GM18519 (cell line): ENCODE measurements around the gene EID2B.

ENCODE experiments used
- ATAC-seq: cut with Tn5 transposase; IDR thresholded peaks from one replicate; pipeline ENCODE4 v1.9.1; 2021; ENCODE audit warnings: mild to moderate bottlenecking, moderate library complexity; ENCODE audit not compliant: unreplicated experiment, low FRiP score

EID2B gene

DNA sequence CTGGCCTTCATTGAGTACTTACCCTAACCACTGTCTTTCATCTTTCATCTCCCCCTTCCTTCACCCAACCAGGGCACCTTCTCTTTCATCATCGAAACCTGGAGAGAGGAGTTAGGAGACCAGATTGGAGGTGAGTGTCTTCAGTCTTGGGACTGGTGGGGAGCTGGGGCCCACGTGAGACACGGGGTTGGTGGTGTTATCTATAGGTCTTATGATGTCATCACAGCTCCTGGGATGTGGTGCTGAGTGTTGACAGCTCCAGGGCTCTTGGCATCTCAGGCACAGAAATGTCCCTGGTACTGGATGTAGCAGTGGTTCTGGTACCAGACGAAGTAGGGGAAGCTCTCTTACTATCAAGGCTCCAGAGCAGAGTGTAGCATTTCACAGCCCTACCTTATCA, 32.1 kb downstream of the EID2B start:
- no peak for ATAC-seq

DNA sequence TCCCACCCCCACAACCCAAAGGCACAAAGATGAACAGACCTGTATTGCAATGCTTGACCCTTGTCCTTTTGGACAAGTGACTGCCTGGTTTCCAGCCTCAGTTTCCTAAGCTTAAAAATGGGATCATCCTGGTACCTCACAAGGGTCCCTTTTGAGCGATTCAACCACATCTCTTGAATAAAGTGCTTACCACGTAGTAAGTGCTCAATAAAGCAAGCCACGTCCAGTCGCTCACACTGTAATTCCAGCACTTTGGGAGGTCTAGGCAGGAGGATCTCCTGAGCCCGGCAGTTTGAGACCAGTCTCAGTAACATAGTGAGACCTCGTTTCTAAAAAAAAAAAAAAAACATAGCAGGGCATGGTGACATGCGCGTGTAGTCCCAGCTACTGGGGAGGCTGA, 32.7 kb downstream of the EID2B start:
- ATAC-seq, result no peak

DNA sequence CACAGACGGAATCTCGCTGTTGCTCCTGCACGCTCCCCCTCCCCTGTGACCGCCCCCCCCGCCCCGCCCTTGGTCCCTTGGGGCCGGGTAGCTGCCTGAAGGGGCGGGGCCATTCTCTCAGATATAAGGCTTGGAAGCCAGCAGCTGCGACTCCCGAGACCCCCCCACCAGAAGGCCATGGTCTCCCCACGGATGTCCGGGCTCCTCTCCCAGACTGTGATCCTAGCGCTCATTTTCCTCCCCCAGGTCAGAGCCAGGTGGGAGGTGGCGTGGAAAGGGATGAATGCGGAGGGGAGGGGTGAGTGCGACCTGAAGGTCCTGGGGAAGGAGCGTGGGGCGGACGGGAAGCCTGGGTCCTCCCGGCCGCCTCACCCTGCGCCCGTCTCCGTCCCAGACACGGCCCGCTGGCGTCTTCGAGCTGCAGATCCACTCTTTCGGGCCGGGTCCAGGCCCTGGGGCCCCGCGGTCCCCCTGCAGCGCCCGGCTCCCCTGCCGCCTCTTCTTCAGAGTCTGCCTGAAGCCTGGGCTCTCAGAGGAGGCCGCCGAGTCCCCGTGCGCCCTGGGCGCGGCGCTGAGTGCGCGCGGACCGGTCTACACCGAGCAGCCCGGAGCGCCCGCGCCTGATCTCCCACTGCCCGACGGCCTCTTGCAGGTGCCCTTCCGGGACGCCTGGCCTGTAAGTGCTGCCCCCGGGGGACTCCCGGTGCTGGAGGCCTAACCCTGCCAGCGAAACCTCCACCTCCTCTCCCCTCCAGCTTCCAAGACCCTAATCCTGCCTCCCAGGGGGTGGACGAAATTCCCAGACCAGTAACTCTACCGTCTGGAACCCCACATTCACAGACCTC, 33.6 kb downstream of the EID2B start, which contains the start of gene DLL3:
DLL3 (plus strand) TSS at position 150 of the 845 bp plus-strand sequence; CDS start at position 178, 28 bp downstream.
- no peak for ATAC-seq

DNA sequence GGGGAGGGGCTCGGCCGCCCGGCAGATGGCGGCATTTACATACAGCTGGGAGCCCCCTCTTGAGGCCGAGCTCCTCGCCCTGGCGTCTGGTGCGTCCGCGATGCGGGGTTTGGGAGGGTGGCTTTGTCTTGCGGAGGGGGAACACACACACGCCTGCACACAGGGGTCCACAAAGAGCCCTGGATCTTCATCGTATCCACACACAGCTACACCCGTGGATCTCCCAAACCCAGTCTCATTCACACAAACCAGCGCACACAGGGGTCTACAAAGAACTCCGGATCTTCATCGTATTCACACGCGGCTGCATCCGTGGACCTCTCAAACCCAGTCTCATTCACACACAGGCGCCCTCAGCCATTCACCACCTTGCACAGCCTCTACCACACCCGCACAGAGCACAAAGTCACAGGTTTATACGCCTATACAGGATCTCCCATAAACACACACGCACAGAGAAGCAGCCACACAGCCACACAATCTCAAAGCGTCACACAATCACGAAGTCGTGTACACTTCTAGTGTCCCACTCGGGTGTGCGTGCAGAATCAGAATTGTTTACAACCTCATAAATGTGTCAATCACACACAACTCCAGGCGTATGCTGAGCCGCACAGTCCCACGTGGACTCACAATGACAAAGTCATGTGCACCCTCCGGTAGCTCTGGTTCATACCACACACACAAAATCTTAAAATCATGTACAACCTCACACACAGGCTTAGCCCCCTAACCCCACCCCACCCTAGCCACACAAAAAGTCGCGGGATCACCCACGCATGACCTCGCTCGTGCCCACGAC, 34.5 kb downstream of the EID2B start:
- no peak for ATAC-seq

DNA sequence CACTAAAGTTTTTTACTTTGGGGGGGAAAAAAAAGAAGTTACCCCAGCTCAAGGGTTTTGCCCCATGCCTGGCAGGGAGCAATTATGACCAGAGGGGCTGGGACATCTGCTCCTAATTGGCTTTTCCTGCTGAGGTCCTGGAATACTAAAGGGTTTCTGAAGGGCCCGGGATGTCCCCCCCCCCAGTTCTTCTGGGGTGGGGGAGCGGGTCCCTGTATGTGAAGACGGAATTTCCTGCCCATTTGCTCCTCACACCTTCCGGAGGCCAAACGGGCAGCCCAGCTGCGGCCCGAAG, 35.0 kb downstream of the EID2B start:
- no peak for ATAC-seq

DNA sequence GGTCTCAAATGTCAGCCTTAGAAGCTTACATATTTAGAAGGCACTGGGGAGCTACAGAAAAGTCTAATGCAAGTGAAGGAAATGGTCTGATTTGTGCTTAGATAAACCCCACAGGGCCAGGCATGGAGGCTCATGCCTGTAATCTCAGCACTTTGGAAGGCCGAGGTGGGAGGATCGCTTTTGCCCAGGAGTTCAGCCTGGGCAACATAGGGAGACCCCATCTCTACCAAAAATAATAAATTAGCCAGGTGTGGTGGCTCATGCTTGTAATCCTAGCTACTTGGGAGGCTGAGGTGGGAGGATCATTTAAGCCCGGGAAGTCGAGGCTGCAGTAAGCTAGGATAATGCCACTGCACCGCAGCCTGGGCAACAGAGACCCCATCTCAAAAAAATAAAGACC, 36.6 kb downstream of the EID2B start:
- no peak for ATAC-seq

DNA sequence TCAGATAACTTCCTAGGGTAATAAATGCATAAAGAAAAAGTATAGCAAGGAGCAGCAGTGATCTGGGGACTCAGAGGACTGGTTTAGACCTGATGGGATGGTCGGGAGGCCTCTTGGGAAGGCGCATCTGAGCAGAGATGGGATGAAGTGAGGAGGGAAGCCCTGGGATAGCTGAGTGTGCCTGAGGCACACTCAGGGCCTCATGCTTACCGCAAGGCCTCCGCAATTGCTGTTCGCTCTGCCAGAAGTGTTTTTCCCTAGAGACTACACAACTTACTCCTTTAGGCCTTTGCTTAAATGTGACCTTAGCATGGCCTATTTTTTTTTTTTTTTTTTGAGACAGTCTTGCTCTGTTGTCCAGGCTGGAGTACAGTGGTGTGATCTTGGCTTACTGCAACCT, 38.0 kb downstream of the EID2B start:
- ATAC-seq, result no peak

DNA sequence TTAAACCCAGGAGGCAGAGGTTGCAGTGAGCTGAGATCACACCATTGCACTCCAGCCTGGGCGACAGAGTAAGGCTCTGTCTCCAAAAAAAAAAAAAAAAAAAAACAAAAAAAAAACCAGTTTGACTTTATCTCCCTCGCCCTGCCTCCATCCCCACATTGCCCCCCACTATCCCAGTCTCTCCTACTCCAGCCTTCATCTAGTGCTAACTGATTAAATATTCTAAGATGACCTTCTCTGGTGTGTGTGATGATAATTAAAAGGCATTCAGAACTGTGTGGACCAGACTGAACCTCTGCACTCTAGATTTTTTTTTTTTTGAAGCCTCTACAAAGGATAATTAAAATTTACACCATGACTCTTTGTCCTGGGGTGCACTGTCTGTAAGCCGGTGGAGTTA, 39.9 kb downstream of the EID2B start:
- ATAC-seq, result no peak

DNA sequence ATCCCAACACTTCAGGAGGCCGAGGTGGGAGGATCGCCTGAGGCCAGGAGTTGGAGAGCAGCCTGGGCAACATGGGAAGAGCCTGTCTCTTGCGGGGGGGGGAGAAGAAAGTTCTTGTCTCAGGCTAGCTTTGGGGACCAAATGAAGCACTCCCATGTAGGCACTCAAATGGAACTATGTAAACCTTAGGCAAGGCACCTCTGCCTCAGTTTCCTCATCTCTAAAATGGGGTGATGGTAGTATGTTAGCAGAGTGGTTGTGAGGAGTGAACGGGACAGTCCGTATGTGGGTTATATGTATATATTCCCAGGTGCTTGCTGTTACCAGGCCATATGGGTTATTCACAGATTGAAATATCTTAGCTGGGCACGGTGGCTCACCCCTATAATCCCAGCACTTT, 40.4 kb downstream of the EID2B start:
- no peak for ATAC-seq

DNA sequence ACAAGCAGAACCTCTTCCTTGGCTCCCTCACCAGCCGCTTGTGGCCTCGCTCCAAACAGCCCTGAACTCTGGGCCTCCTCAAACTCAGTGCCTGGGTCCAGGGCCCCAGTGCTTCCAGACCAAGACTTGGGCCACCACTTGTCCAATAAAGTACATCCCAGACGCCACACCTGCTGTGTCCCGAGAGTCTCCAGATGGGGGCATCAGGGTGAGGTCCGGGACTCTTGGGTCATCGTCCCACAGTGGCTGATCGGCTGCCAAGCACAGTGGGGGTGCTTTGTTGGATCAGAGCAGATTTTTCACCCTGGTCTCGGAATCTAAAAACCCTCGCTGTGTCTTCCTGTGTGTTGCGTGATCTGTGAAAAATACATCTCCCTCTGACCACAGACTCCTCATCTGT, 42.9 kb downstream of the EID2B start:
- ATAC-seq, result no peak

DNA sequence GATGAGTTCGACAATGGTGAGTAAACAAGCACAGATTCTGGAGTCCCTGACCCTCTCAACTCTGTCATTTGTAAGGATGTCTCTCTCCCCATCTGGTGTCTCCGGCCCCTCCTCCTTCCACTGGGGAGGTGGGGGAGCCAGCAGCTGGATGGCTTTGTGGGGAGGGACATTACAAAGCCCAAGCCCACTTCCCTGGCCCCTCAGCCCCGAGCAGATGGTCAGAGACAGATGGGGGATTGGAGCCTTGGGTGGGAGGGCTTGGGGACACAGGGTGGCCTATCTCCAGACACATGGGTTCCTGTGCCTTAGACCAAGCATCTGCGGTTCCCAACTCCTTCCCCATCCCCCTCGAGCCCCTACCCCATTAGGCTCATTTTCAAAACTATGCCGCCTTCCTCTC, 49.5 kb downstream of the EID2B start:
- no peak for ATAC-seq

DNA sequence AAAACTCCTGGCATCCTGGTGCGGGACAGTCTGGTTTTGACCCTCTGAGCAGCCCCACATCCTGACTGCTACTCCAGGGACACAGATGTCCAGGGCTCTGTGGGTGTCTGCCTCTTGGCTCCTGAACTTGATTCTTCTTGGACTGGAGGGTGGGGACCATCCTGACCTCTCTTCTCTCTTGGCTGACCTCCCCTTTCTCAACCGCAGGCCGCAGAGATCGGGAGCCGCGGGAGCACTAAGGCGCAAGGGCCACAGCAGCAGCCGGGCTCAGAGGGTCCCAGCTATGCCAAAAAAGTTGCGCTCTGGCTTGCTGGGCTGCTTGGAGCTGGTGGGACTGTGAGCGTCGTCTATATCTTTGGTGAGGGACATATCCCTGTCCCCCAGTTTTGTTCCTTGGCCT, 51.0 kb downstream of the EID2B start:
- no peak for ATAC-seq

DNA sequence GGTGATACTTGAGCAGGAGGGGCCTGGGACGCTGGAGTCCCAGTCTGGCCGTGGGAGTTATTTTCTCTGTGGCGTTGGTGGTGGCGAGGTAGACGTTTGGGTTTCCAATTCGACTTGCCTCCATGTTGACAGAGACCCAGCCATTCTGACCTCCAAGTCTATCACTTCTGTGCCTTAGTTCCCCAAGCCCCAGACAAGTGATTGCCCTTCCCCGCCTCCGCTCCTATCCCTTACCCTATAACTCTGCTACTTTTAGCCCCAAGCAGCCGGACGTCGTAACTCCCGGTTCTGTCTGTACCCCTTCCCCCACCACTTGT, 51.5 kb downstream of the EID2B start:
- ATAC-seq, result no peak
